Limb (tissue), 2 donors: ENCODE measurements around the gene SDSL.

Experiments used
- DNase-seq, 2 donors: peaks; one replicate each; pipeline ENCODE4 v3.0.0-alpha.2; 2016; ENCODE audit errors: extremely low spot score in 2 of 2

The SDSL gene

GRCh38 chr12:113422030-113422885 is at the start of gene SDSL:
Gene SDSL (plus strand): TSS chr12:113422380. CDS start chr12:113427983, 5,603 bp downstream.
- peak; percentile 25 to 68 for DNase-seq

- no peak for DNase-seq
Measured at GRCh38 chr12:113373440-113373839, 48.7 kb upstream of the SDSL start.

GRCh38 chr12:113373969-113374368 is 48.2 kb upstream of the SDSL start:
- DNase-seq = no peak

GRCh38 chr12:113374823-113375428 is 47.3 kb upstream of the SDSL start:
- no peak for DNase-seq

- no peak for DNase-seq
Measured at GRCh38 chr12:113378291-113378690, 43.9 kb upstream of the SDSL start.

- DNase-seq = no peak
Measured at GRCh38 chr12:113381220-113381619, 41.0 kb upstream of the SDSL start.

- no peak for DNase-seq
Measured at GRCh38 chr12:113382206-113382605, 40.0 kb upstream of the SDSL start.

- DNase-seq = no peak
Measured at GRCh38 chr12:113384778-113385177, 37.4 kb upstream of the SDSL start.

- no peak for DNase-seq
Measured at GRCh38 chr12:113385282-113385882, 36.8 kb upstream of the SDSL start.

- DNase-seq = no peak
Measured at GRCh38 chr12:113386866-113387566, 35.2 kb upstream of the SDSL start.

GRCh38 chr12:113387631-113388030 is 34.5 kb upstream of the SDSL start:
- no peak for DNase-seq

GRCh38 chr12:113388351-113388750 is 33.8 kb upstream of the SDSL start:
- no peak for DNase-seq

- DNase-seq = no peak
Measured at GRCh38 chr12:113390064-113391043, 31.8 kb upstream of the SDSL start.

GRCh38 chr12:113391145-113391544 is 31.0 kb upstream of the SDSL start:
- DNase-seq = no peak

- DNase-seq = no peak
Measured at GRCh38 chr12:113391650-113392337, 30.4 kb upstream of the SDSL start.

GRCh38 chr12:113392520-113392919 is 29.7 kb upstream of the SDSL start:
- DNase-seq = no peak

GRCh38 chr12:113392988-113393579 is 29.1 kb upstream of the SDSL start:
- no peak for DNase-seq

- no peak for DNase-seq
Measured at GRCh38 chr12:113393749-113394148, 28.4 kb upstream of the SDSL start.

- DNase-seq = no peak
Measured at GRCh38 chr12:113395119-113395518, 27.1 kb upstream of the SDSL start.

- DNase-seq = no peak
Measured at GRCh38 chr12:113396200-113396599, 26.0 kb upstream of the SDSL start.
